GOT3 (cell line): ENCODE data around the gene TMEM154.
"Not testable (repeated sequence)": the region's sequence is repeated elsewhere in the genome, so short reads cannot be mapped to it uniquely, and the experiment has no call there.

Experiments
- DNase-seq: peaks from one replicate; lab custom pipeline; 2025; ENCODE audit warnings: mixed read lengths; lab: John Stamatoyannopoulos, UW

The TMEM154 gene

DNA sequence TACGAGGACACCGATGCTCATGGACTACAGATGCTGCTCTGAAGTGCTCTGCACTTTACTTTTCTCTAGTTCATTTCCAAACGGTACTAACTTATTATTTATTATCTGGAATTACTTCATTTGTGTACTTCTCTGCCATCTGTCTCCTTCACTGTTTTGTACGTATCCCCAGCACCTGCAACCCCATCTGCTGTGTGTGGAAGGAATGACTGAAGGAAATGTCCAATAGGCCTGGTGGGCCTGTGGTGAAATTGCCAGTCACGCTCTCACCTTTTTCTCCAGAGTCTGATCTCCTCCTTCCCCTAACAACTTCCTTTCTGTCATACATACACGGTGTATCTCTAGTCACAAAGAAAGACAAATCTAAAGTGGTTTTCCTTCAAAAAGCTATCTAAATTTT, 12.9 kb downstream of the TMEM154 start:
- DNase-seq: no peak

DNA sequence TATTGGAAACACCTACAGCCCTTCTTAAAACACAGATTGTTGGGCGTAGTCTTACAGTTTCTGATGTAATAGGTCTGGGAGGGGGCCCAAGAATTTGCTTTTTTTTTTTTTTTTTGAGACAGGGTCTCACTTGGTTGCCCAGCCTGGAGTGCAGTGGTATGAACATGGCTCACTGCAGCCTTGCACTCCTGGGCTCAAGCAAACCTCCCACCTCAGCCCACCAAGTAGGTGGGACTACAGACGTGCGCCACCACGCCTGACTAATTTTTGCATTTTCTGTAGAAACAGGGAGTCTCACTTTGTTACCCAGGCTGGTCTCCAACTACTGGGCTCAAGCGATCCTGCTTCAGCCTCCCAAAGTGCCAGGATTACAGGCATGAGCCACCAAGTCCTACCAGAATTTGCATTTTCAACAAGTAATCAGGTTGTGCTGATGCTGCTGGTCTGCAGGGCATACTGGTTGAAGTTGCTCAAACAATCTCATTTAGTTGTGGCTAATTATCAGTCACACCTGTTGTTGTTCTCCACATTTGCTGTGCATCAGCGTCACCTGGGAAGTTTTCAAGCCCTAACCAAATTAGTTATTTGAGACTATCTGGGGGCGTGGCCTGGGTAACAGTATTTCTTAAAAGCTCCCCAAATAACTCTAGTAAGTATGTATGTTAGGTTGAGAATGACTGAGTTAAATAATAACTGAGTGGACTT, 14.0 kb downstream of the TMEM154 start:
- DNase-seq: no peak

DNA sequence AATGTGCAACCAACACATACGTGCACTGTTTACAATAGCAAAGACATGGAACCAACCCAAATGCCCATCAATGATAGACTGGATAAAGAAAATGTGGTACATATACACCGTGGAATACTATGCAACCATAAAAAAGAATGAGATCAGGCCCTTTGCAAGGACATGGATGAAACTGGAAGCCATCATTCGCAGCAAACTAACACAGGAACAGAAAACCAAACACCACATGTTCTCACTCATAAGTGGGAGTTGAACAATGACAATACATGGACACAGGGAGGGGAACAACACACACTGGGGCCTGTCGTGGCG, 15.8 kb downstream of the TMEM154 start:
- DNase-seq: not testable (repeated sequence)

DNA sequence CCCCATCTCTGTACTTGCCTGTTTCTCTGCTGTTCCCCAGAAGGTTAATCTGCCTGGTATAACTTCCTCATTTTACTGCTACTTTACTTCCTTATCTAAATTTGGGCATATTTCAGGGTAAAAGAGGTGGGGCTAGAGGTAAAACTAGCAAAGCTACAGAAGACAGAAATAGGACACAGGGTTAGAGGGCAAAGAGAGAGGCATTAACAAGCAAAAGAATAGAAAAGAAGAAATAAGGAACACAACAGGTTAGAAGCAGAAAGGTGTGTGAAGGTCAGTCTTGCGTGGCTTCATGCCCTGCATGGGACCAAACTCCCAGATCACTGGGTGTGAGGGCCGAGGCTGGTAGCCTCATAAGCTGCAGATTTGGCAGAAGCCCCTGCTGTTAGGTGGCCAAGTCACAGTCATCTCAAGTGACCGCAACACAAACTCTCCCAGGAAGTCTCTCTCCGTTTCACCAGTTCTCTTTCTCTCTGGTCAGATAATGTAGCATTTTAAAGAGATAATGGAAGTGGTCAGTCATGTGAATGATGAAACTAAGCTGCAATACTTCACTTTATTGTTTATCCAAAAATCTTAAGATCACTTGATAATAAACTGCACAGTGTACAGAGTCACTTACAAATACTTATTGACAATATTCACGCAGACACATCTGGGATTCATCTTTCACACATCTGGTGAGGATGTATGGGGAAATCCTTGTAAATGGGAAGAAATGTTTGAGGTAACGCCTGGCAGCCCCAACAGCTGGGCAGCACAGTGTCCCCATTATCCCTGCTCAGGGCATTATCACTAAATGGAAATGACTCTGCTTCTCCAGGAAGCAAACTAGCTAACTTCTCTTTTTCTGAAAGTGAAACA, 16.4 kb downstream of the TMEM154 start:
- no peak for DNase-seq

DNA sequence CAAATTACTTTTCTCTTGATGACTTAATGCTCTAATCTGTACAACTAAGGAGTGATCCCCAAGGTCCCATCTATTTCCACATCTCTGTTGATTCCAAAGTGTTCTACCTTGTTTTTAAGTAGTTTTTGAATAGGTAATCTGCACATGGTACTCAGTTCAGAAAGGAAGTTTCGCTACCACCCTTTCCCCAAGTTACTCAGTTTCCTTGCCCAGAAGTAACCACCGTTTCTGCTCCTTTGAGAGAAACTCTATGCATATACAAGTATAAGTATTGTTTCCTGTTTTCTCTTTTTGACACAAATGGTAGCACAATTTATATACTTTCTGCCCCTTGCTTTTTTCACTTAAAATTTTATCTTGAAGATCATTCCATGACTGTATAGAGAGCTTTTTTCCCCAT, 18.1 kb downstream of the TMEM154 start:
- no peak for DNase-seq

DNA sequence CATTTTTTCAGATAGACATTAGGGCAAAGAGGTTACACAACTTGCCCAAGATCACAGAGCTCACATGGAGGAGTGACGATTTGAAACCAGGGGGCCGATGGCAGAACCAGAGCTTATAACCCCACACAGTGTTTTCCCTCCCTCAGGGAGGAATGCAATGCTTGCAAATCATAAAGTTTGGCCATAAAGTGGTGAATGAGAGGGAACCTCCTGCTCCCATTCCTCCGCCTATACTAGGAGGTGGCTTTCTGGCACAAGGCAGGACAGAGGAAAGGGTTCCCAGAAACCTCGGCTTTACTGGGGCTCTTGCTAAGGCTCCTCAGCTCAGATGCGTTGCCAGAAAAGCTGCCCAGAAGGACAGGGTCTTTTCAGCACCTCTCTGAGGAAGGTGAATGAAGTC, 19.3 kb downstream of the TMEM154 start:
- no peak for DNase-seq

DNA sequence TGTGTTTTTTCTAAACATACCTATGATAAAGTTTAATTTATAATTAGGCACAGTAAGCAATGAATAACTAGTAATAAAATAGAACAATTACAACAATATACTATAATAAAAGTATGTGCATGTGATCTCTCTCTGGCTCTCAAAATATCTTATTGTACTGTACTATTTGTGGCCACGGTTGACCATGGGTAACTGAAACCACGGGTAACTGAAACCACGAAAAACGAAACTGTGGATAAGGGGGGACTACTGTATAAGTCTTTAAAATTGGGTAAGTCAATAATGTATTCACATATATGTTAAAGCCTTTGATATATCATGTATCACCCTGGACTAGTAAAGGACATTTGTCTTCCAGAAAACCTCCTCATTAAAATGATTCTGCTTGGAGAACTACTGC, 20.0 kb downstream of the TMEM154 start:
- no peak for DNase-seq

DNA sequence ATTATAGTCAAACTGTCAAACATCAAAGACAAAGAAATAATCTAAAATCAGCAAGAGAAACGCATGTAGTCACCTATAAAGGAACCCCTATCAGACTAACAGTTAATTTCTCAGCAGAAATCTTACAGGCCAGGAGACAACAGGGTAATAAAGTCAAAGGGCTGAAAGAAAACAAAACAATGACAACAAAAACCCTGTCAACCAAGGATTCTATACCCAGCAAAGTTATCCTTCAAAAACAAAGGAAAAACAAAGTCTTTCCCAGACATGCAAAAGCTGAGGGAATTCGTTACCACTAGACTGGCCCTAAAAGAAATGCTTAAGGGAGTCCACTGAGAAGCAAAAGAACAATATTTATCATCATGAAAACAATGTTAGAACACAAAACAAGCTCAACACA, 22.1 kb downstream of the TMEM154 start:
- no peak for DNase-seq

DNA sequence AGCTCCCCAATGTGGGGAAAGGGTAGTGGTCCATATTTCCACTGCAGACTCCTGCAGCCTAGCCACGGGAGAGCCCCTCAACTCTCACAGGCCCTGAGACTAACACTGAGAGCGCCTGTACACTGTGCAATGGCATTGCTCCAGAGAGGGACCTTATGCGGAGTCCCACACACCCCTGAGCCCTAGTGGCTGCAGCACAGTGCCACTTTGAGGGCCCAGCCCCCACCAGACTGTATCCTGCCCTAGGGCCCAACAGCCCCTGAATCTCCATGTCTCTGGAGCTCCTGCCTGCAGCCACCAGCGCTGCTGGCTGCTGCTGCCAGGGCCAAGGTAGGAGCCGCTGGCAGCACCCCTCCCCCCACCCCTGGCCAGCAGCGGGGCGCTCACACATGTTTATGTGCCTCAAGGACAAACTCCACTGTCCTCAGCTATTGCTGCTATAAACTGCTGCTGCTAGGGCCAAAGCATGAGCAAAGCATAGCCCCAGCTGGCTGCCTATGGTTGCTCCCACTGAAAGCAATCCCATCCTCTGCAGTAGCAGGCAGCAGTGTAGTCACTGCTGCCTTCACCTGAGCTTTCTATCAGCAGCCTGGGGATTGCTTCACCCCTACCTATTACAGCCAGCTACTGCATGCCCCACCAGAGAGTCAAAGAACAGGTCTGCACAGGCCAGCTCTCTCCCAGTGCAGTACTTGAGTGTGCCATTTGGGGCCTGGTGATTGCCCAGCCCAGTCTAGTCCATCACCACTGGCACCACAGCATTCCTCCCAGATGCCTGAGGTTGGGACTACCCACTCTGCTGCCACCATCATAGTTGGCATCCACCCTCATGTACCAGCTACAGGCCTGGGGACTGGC, 24.3 kb downstream of the TMEM154 start:
- DNase-seq: no peak

DNA sequence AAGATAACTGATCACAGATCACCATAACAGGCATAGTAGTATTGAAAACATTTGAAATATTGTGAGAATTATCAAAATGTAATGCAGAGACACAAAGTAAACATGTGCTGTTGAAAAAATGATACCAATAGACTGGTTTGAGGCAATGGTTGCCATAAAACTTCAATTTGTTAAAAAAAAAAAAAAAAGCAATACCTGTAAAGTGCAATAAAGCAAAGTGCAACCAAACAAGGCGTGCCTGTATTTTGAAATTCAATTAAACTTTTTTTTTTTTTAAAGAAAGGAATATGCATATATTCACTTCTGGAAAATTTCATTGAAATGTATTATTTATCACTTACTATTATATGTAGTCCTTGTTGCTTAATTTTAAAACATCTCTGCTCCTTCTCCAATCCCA, 27.7 kb downstream of the TMEM154 start:
- no peak for DNase-seq

DNA sequence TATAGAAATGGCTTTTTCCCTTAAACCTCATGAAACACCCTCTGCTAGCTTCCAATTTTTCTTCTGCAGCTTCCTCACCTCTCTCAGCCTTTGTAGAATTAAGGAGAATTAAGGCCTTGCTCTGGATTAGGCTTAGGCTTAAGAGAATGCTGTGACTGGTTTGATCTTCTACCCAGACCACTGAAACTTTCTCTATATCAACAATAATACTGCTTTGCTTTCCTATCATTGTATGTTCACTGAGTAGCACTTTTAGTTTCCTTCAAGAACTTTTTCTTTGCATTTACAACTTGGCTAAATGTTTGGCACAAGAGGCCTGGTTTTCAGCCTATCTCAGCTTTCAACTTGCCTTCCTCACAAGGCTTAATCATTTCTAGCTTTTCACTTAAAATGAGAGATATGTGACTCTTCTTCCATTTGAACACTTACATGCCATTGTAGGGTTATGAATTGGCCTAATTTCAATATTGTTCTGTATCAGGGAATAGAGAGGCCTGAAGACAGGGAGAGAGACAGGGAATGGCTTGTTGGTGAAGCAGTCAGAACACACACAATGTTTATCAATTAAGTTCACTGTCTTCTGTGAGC, 28.2 kb downstream of the TMEM154 start:
- no peak for DNase-seq

DNA sequence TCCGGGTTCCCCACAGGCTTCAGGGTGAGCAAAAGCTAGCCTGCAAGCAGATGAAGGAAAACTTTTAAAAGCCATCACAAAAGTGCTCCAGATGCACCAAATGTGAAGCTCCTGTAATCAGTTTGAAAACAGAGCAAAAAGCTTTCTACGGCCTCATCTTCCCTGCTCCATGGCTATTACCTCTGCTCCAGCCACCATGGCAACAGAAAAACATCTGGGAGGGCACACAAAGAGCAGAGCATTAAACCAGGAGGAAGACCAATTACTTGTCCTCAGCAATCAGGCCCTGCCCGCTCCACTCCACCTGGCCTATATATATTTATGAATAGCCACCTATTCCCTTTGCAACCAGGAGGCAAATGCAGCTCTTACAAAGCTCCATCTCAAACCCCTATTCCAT, 33.6 kb downstream of the TMEM154 start:
- no peak for DNase-seq

DNA sequence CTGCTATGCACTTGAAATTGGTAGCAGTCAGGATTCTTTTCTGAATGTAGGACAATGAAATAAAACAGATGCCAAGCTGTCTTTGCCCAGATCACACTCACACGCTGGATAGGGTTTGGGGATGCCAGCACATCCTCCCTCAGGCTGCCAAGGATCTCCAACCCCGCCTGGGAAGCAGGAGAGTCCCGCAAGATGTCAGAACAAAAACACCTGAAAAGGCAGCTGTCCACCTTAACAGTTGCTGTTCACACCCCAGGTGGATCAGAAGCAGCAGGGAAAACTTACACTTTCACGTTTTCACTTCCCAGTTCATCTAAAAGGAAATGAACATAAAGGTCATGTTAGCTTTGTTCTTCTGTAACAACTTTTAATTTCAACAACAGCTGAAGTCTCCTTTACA, 35.7 kb downstream of the TMEM154 start:
- DNase-seq: no peak

DNA sequence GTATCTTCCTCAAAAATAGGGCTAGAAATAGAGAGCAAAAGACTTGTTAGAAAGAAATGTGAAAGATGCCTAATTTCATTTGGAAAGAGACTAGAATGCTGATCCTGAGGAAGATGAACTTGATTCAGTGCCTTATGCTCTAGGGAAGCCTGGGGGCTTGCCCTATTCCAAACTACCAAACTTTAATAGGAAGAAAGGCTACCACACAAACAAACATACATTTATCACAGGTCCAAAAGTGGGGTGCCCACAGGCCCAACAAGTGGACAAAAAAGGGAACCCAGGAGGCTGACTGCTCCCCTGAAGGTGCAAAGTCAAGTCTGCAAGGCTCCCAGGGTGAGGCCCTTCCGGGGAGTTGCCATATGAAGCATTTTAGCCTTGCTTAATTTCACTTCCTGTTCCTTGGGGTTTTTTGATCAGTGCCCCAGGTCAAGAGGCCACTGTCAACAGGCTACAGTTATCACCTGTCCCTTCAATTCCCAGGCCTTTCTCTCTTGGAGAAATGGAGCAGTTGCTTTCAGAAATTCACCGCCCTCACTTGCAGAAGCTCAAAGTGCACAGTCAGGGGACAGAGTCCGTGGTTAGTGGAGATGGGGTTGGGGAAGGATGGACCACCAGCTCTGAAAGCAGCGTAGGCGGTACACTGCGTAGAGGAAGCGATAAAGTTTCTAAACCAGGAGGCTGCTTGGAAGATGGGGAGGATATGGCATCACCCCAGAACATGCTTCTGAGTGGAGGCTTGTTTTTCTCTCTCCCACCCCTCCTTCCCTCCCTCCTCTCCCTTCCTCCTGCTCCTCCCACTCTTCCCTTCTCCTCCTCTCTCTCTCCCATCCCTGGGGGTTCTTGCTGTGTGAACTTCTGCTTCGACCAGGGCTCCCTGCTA, 36.4 kb downstream of the TMEM154 start:
- no peak for DNase-seq

DNA sequence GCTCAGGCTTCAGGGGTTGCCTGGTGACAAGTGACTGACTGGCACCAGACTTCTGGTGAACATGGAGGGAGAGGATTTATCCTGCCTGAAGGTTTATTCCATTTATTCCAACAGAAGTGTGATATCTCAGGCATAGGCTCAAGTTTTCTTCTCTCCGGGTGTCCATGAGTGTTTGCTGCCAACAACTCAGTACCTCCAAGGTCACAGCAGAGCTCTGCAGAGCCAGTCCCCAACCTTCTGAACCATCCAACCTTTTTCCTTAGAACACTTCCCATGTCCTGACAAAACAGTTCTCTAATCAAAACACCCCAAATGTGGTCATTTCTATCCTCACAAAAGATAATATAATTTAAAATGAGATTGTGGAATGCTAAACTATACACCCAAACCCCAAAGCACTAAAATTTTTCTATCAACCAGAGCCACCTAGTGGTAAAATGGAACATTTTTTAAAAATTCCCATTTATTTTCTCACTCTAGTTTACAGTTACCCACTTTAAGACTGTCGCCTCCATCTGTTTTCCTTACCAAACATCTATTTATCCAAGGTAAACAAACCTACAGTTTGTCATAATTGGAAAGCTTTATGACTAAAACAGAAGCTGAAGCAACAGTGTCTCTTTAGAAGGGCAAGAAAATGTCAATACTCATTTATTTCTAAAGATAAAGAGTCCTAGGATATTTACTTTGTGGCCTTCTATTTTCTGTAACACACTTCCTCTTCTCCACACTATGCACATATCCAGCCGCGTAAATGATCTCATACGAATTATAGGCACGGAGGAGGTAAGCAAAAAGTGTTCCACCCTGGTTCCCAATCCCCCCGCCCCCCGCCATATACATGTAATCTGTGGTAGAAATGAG, 39.5 kb downstream of the TMEM154 start:
- no peak for DNase-seq

DNA sequence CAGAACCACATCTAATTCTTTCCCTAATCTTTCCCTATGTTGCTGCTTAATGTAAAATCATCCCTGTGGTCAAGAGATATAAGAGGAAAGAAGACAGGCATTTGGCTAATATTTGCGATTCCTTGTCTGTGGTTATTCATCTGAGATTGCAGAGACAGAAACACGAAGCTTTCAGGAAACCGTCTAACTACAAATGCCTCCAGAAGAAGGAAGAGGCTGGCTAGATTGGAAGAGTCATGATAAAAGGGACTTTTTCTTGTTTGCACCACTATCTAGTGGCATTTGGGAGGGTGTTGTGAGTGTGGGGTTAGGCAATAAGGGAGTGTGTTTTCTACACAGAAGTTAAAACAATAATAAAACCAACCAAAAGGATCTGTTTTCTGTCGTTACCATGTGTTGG, 43.9 kb downstream of the TMEM154 start:
- DNase-seq: no peak

DNA sequence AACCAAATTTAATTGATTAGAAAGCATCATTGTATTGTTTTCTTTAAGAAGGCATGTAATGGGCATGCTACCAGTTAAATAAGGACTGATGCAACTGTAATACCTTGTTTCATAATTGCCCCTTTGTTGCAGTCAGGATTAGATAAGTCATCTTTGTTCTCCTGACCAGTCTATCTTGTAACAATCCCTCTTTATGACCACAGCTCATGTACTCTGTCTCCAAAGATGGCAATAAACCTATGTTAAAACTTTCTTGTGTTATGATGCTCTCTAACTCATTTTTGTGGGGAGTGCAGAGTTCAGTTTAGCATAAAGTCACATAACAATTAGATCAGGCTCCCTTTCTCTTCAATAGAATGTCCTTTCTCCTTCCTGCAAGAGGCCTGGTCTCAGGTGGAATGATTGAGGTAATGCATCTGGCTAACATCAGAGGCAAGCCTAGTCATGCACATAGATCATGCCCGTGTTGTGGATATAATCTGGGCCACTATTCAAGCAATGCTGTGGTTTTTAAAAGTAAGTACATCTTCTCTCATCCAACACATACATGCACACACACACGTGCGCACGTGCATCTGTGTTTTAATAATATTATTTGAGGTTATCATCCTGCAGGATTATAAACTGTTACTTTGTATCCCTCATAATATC, 45.6 kb downstream of the TMEM154 start:
- DNase-seq: no peak

DNA sequence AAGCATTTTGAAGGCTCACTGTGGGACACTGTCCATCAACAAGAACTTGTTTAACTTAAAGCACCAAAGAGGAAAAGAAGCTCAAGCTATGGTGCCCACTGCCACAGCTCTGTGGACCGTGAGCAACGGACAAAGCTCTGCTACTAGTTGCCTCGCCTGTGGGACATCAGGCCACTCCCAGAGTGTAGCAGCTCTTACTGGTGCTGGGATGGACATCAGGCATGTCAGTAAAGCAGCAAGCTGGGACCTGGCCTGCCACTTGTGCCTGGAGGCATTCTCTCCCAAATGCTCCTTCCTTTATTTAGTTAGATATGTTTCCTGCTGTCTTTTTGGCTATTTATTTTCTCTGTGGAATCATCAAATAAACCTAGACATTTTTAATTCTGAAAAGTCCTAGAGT, 46.7 kb downstream of the TMEM154 start:
- DNase-seq: no peak

DNA sequence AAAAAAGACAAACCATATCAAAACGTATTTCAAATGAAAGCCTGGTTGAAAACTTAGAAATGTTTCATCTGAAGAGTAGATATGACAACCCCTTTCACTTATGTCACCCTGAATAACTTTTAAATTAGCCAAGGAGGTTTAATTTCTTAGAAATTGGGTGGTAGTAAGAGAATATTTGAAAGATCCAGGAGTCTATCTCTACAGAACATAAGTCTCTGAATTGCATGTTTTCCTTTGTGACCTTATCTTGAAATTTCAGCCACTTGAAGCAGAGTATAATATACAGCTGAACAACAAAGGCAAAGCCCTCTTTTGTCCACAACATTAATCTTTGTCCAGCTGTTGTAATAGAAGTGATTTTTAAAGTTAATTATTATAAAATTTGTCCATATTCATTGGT, 49.5 kb downstream of the TMEM154 start:
- no peak for DNase-seq

DNA sequence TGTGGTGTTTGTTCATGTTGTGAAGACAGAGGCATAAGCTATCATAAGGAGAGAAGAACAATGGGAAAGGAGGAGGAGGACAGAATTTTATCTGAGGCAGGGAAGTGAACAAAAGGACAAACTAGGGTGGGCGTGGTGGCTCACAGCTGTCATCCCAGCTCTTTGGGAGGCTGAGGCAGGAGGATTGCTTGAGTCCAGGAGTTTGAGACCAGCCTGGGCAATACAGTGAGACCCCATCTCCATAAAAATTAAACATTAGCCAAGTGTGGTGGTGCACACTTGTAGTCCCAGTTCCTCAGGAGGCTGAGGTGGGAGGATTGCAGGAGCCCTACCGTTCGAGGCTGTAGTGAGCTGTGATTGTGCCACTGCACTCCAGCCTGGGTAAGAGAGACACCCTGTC, 49.9 kb downstream of the TMEM154 start:
- no peak for DNase-seq
